GM12873 (cell line): ENCODE results near the gene TENM3.
A peak's percentile ranks its signal among the peaks of the same experiment; 100 is the strongest.

ENCODE experiments used
- CTCF ChIP-seq: IDR thresholded peaks from 2 replicates; pipeline ENCODE4 v1.5.1; 2012; ENCODE audit warnings: low read depth, mild to moderate bottlenecking, moderate library complexity, low read length, control low read depth; ENCODE audit not compliant: insufficient read depth; ENCODE audit errors: missing control alignments

TENM3 gene

GRCh38 chr4:182805321-182805720 lies 562.1 kb downstream of the TENM3 start:
- no peak for TF ChIP-seq CTCF

GRCh38 chr4:182805750-182806149 lies 562.5 kb downstream of the TENM3 start:
- TF ChIP-seq CTCF, result no peak

GRCh38 chr4:182806259-182807252 lies 563.4 kb downstream of the TENM3 start:
- TF ChIP-seq CTCF, result peak; percentile 73

GRCh38 chr4:182807346-182807745 lies 564.1 kb downstream of the TENM3 start:
- no peak for TF ChIP-seq CTCF

- TF ChIP-seq CTCF, result no peak
Measured at GRCh38 chr4:182807767-182808548, 564.8 kb downstream of the TENM3 start.

GRCh38 chr4:182808673-182809416 lies 565.6 kb downstream of the TENM3 start:
- TF ChIP-seq CTCF, result no peak
